GM12892 (cell line): ENCODE measurements around the gene DCT.
"Not testable (repeated sequence)": the region's sequence is repeated elsewhere in the genome, so short reads cannot be mapped to it uniquely, and the experiment has no call there.

Source experiments
- POLR2A ChIP-seq: IDR thresholded peaks from 2 replicates; pipeline ENCODE4 v1.6.1; 2011; ENCODE audit warnings: low read depth, low read length, control low read depth
- POLR2AphosphoS5 ChIP-seq: IDR thresholded peaks from 2 replicates; pipeline ENCODE4 v1.6.1; 2011; ENCODE audit warnings: low read depth, low read length, control low read depth

- TF ChIP-seq POLR2AphosphoS5, POLR2A: not testable (repeated sequence)
Observed at GRCh38 chr13:94526956-94527355, 47.5 kb upstream of the DCT start.
